OCI-LY1 (cell line): ENCODE data around the gene ZDHHC18.

Experiments used
- H2AFZ ChIP-seq: fragments of 200-600 bp; sonication (generic), shearing (Covaris generic); 2 replicates; pipeline ENCODE4 v1.6.0; 2014; ENCODE audit warnings: antibody characterized with exemption, mild to moderate bottlenecking, low read length
- H3F3A ChIP-seq: fragments of 200-600 bp; sonication (generic), shearing (Covaris generic); 2 replicates; pipeline ENCODE4 v1.6.0; 2014; ENCODE audit warnings: mild to moderate bottlenecking, antibody characterized with exemption, low read length, moderate library complexity; ENCODE audit not compliant: insufficient read depth
- H3K27ac ChIP-seq: fragments of 200-600 bp; sonication (generic); 2 replicates; pipeline ENCODE4 v1.5.1; 2014; ENCODE audit warnings: low read length, mixed run types, mild to moderate bottlenecking, low read depth; ENCODE audit not compliant: poor library complexity, severe bottlenecking
- H3K27me3 ChIP-seq: fragments of 200-600 bp; sonication (generic); 2 replicates; pipeline ENCODE4 v1.6.0; 2014; ENCODE audit warnings: antibody characterized with exemption, mild to moderate bottlenecking, low read length, moderate library complexity; ENCODE audit not compliant: insufficient read depth
- H3K36me3 ChIP-seq: fragments of 200-600 bp; sonication (generic); 2 replicates; pipeline ENCODE4 v1.6.1; 2014; ENCODE audit warnings: mild to moderate bottlenecking, antibody characterized with exemption, low read length, moderate library complexity, mixed read lengths; ENCODE audit not compliant: insufficient read depth
- H3K4me1 ChIP-seq: fragments of 200-600 bp; sonication (generic); 2 replicates; pipeline ENCODE4 v1.5.1; 2014; ENCODE audit warnings: mild to moderate bottlenecking, low read length, moderate library complexity; ENCODE audit not compliant: insufficient read depth, severe bottlenecking
- H3K4me2 ChIP-seq: fragments of 200-600 bp; sonication (generic), shearing (Covaris generic); 2 replicates; pipeline ENCODE4 v1.6.1; 2014; ENCODE audit warnings: low read length
- H3K4me3 ChIP-seq: fragments of 200-600 bp; sonication (generic); 2 replicates; pipeline ENCODE4 v1.5.1; 2014; ENCODE audit warnings: low read length, low read depth, mild to moderate bottlenecking, mixed read lengths; ENCODE audit not compliant: poor library complexity, severe bottlenecking
- H3K79me2 ChIP-seq: fragments of 200-600 bp; shearing (Covaris generic); 2 replicates; pipeline ENCODE4 v1.6.1; 2016; ENCODE audit warnings: mixed run types, low read length, mixed read lengths; ENCODE audit not compliant: insufficient read depth
- H3K9ac ChIP-seq: fragments of 200-600 bp; sonication (generic), shearing (Covaris generic); 2 replicates; pipeline ENCODE4 v1.6.1; 2014; ENCODE audit warnings: mild to moderate bottlenecking, low read length, mixed read lengths
- H3K9me2 ChIP-seq: fragments of 200-600 bp; sonication (generic), shearing (Covaris generic); 2 replicates; pipeline ENCODE4 v1.6.1; 2014; ENCODE audit warnings: low read depth, mild to moderate bottlenecking, low read length, mixed read lengths
- H3K9me3 ChIP-seq: fragments of 200-600 bp; shearing (Covaris generic); 2 replicates; pipeline ENCODE4 v1.6.1; 2014; ENCODE audit warnings: low read length, mixed read lengths
- H4K20me1 ChIP-seq: fragments of 200-600 bp; sonication (generic), shearing (Covaris generic); 2 replicates; pipeline ENCODE4 v1.6.0; 2016; ENCODE audit warnings: mild to moderate bottlenecking, low read length; ENCODE audit not compliant: insufficient read depth
- CTCF ChIP-seq: fragments of 200-600 bp; sonication (generic), shearing (Covaris generic); IDR thresholded peaks from 2 replicates; pipeline ENCODE4 v1.5.1; 2017; ENCODE audit warnings: mild to moderate bottlenecking, antibody characterized with exemption, low read length, moderate library complexity, mixed read lengths
- EZH2 ChIP-seq: fragments of 200-600 bp; sonication (generic), shearing (Covaris generic); IDR thresholded peaks from 2 replicates; pipeline ENCODE4 v1.8.0; 2017; ENCODE audit warnings: borderline replicate concordance, mixed run types, mild to moderate bottlenecking, antibody characterized with exemption, low read length, moderate library complexity, mixed read lengths

ZDHHC18 gene

DNA sequence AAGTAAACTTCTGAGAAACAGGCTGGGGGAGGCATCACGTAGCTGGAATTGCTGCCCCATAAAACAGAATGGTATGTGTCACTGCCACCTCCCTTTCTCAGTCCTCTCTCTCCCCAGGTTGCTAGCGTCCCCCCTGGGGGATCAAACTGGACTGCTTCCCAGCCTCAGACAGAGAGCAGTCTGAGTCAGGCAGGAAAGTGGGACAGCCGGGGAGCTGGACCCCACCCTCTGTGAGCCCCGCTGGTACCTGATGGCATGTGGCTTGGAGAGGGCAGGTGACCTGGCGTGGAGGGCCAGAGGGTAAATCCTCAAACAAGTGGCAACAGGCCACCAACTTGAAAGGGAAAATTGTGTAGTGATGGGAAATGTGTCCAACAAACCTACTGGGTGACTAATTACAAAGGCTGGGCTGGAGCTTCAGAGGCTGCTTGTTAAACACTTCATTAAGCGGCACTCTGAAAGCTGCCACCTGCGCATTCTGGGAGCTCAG, 35.4 kb downstream of the ZDHHC18 start:
- peaks cover 33% of the 10 kb centered on the region for H3K4me1 ChIP-seq
- no peak overlapping the region for H3K4me2 ChIP-seq
- no peaks in the 10 kb centered on the region for H3K36me3 ChIP-seq
- H2AFZ ChIP-seq, result no peak overlapping the region
- TF ChIP-seq EZH2 (no peak), CTCF (no peak)
- no peak overlapping the region for H3K4me3 ChIP-seq
- no peaks in the 10 kb centered on the region for H4K20me1 ChIP-seq
- no peak overlapping the region for H3K27ac ChIP-seq
- H3K27me3 ChIP-seq, result no peaks in the 10 kb centered on the region
- H3K9me3 ChIP-seq, result no peaks in the 10 kb centered on the region
- H3K79me2 ChIP-seq, result no peaks in the 10 kb centered on the region
- no peaks in the 10 kb centered on the region for H3F3A ChIP-seq
- no peaks in the 10 kb centered on the region for H3K9me2 ChIP-seq
- H3K9ac ChIP-seq, result no peak overlapping the region

DNA sequence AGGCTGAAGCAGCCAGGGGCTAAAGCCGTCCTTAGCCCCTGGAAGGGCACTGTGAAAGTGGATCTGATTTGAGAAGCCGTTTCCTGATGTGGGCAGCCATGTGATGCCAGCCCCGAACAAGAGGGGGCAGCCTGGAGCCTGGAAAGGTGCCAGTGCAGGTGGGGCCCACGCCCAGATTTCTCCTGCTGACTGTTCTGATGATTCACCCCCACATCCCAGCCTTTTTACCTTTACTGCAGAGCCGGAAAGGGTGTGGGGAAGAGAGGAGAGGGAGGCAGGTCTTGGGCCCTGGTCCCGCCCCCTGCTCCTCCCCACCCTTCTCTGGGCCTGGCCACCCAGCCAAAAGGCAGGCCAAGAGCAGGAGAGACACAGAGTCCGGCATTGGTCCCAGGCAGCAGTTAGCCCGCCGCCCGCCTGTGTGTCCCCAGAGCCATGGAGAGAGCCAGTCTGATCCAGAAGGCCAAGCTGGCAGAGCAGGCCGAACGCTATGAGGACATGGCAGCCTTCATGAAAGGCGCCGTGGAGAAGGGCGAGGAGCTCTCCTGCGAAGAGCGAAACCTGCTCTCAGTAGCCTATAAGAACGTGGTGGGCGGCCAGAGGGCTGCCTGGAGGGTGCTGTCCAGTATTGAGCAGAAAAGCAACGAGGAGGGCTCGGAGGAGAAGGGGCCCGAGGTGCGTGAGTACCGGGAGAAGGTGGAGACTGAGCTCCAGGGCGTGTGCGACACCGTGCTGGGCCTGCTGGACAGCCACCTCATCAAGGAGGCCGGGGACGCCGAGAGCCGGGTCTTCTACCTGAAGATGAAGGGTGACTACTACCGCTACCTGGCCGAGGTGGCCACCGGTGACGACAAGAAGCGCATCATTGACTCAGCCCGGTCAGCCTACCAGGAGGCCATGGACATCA, 36.5 kb downstream of the ZDHHC18 start, which contains the start of gene SFN:
Gene SFN (plus strand): TSS at position 369 of the 904 bp plus-strand sequence. CDS start 64 bp downstream, at position 433.
- no peaks in the 10 kb centered on the region for H3K79me2 ChIP-seq
- H3K9me2 ChIP-seq, result no peaks in the 10 kb centered on the region
- H3K9ac ChIP-seq, result peak within 1 kb of the TSS; percentile 86; the same call in 1 of the 2 replicates
- no peak for TF ChIP-seq EZH2
- peak; percentile 80 for TF ChIP-seq CTCF
- H3K4me1 ChIP-seq, result peaks cover 33% of the 10 kb centered on the region
- no peak within 1 kb of the TSS for H2AFZ ChIP-seq
- H4K20me1 ChIP-seq, result no peaks in the 10 kb centered on the region
- H3K27me3 ChIP-seq, result no peaks in the 10 kb centered on the region
- H3F3A ChIP-seq, result no peaks in the 10 kb centered on the region; the same call in 1 of the 2 replicates
- no peak within 1 kb of the TSS for H3K27ac ChIP-seq
- peak within 1 kb of the TSS; percentile 87 for H3K4me2 ChIP-seq
- H3K4me3 ChIP-seq, result peak within 1 kb of the TSS; percentile 73
- H3K36me3 ChIP-seq, result no peaks in the 10 kb centered on the region
- no peaks in the 10 kb centered on the region for H3K9me3 ChIP-seq

GRCh38 chr1:26863685-26864077, 37.2 kb downstream of the ZDHHC18 start:
- Histone ChIP-seq H3K27ac (no peak overlapping the region), H2AFZ (no peak overlapping the region), H3F3A (no peaks in the 10 kb centered on the region; the same call in 1 of the 2 replicates), H3K4me1 (peaks cover 33% of the 10 kb centered on the region), H3K4me2 (peak overlapping the region; percentile 87; the same call in 1 of the 2 replicates), H4K20me1 (no peaks in the 10 kb centered on the region), H3K9ac (peak overlapping the region; percentile 86; the same call in 1 of the 2 replicates), H3K9me2 (no peaks in the 10 kb centered on the region), H3K9me3 (no peaks in the 10 kb centered on the region), H3K4me3 (peak overlapping the region; percentile 73), H3K27me3 (no peaks in the 10 kb centered on the region), H3K79me2 (no peaks in the 10 kb centered on the region), H3K36me3 (no peaks in the 10 kb centered on the region)
- TF ChIP-seq CTCF (no peak), EZH2 (no peak)
